HG03460 (cell line): ENCODE results near the gene MRPS18A.
"Not testable (repeated sequence)": the region's sequence is repeated elsewhere in the genome, so short reads cannot be mapped to it uniquely, and the experiment has no call there.

Source experiments
- ATAC-seq: cut with Tn5 transposase; IDR thresholded peaks from one replicate; pipeline ENCODE4 v1.9.1; 2021; ENCODE audit not compliant: unreplicated experiment

MRPS18A gene

GRCh38 chr6:43639984-43640800 is 47.4 kb downstream of the MRPS18A start:
- ATAC-seq, result no peak

- peak; percentile 13 for ATAC-seq
Measured at GRCh38 chr6:43636308-43636659, 51.3 kb downstream of the MRPS18A start.

GRCh38 chr6:43635387-43636307 is 51.9 kb downstream of the MRPS18A start, which contains the start of gene MAD2L1BP:
MAD2L1BP (plus strand) TSS chr6:43635840; CDS start chr6:43635876, 36 bp downstream.
- ATAC-seq, result peak; percentile 91

GRCh38 chr6:43634702-43635303 is 52.8 kb downstream of the MRPS18A start:
- no peak for ATAC-seq

GRCh38 chr6:43633002-43633401 is 54.6 kb downstream of the MRPS18A start:
- ATAC-seq, result not testable (repeated sequence)

GRCh38 chr6:43630980-43631619 is 56.5 kb downstream of the MRPS18A start:
- no peak for ATAC-seq

- peak; percentile 63 for ATAC-seq
Measured at GRCh38 chr6:43629505-43630300, 57.9 kb downstream of the MRPS18A start.

- ATAC-seq, result peak; percentile 78
Measured at GRCh38 chr6:43629104-43629504, 58.5 kb downstream of the MRPS18A start, which contains the start of gene GTPBP2. GTPBP2 (minus strand) TSS chr6:43629264; CDS start chr6:43629162, 102 bp downstream.

GRCh38 chr6:43628393-43629103 is 59.0 kb downstream of the MRPS18A start:
- peak; percentile 26 for ATAC-seq

GRCh38 chr6:43627008-43627825 is 60.4 kb downstream of the MRPS18A start:
- no peak for ATAC-seq

- no peak for ATAC-seq
Measured at GRCh38 chr6:43625393-43625992, 62.1 kb downstream of the MRPS18A start.

- ATAC-seq, result no peak
Measured at GRCh38 chr6:43624786-43625288, 62.8 kb downstream of the MRPS18A start.

GRCh38 chr6:43623880-43624785 is 63.5 kb downstream of the MRPS18A start:
- no peak for ATAC-seq

GRCh38 chr6:43622541-43622940 is 65.0 kb downstream of the MRPS18A start:
- no peak for ATAC-seq

- ATAC-seq, result no peak
Measured at GRCh38 chr6:43621836-43622180, 65.8 kb downstream of the MRPS18A start.
